Endothelial cell of umbilical vein (primary cell): Measurements from ENCODE around the gene ARL2BP. TPM values are rescaled to one million over a fixed set of nuclear protein-coding genes. Genes with fewer than 3 reads are reported as not detected.

Source experiments
- BruUV-seq: library from RNA; stranded (reverse); fragments of 400-500 nt; replicated peaks from 2 replicates; lab custom pipeline; 2021; lab: Mats Ljungman, UMichigan
- CTCF ChIA-PET: fragments of 300-600, 350-600 bp; sonication (Branson Sonifier 250); formaldehyde crosslinking; loops from one replicate; lab custom pipeline; 2021; ENCODE audit warnings: antibody characterized with exemption, inconsistent platforms; lab: Charles Lee
- POLR2A ChIA-PET: fragments of 300-600, 350-600 bp; sonication (Branson Sonifier 250); formaldehyde crosslinking; loops from one replicate; lab custom pipeline; 2021; ENCODE audit warnings: antibody characterized with exemption, inconsistent platforms; lab: Charles Lee
- DNase-seq: peaks from one replicate; pipeline ENCODE4 v3.0.0-alpha.2; 2011; ENCODE audit warnings: low read depth, low spot score
- FAIRE-seq: peaks from 2 replicates; lab custom pipeline; 2011; peaks lifted over from hg19 to GRCh38; lab: Jason Lieb, UNC
- H2AFZ ChIP-seq: 2 replicates; pipeline ENCODE4 v1.6.0; 2012; ENCODE audit warnings: low read depth, low read length, control low read depth, inconsistent platforms
- H3K27ac ChIP-seq: 2 replicates; pipeline ENCODE4 v1.5.1; 2011; ENCODE audit warnings: low read depth, mild to moderate bottlenecking, control low read depth, low read length, moderate library complexity; ENCODE audit not compliant: insufficient read depth
- H3K27me3 ChIP-seq, 2 experiments: 2 replicates each; pipeline versions ENCODE4 v1.6.0 to v1.6.1; 2011; ENCODE audit warnings: low read length in 2 of 2, mixed read lengths in 1 of 2; ENCODE audit not compliant: control insufficient read depth in 2 of 2, insufficient read depth in 2 of 2
- H3K36me3 ChIP-seq, 2 experiments: 2 replicates in 1 of 2; 3 replicates in 1 of 2; pipeline ENCODE4 v1.5.1; 2011; ENCODE audit warnings: low read length in 2 of 2, mild to moderate bottlenecking in 1 of 2, moderate library complexity in 1 of 2; ENCODE audit not compliant: control insufficient read depth in 2 of 2, insufficient read depth in 2 of 2; ENCODE audit errors: extremely low read depth in 1 of 2
- H3K4me1 ChIP-seq: 3 replicates; pipeline ENCODE4 v1.5.1; 2011; ENCODE audit warnings: mild to moderate bottlenecking, low read length; ENCODE audit not compliant: control insufficient read depth, insufficient read depth; ENCODE audit errors: extremely low read depth
- H3K4me2 ChIP-seq: 2 replicates; pipeline ENCODE4 v1.6.1; 2011; ENCODE audit warnings: low read length, control low read depth, mixed read lengths; ENCODE audit not compliant: insufficient read depth
- H3K4me3 ChIP-seq, 3 experiments: fragments of 200-600 bp in 1 of 3; sonication (generic), shearing (Covaris generic) in 1 of 3; replicated peaks in 1 of 3; 2 replicates each; pipeline ENCODE4 v1.5.1; 2011 to 2016; ENCODE audit warnings: control low read depth in 3 of 3, low read length in 3 of 3, mild to moderate bottlenecking in 2 of 3, inconsistent platforms in 1 of 3, low read depth in 1 of 3, moderate library complexity in 1 of 3; ENCODE audit not compliant: insufficient read depth in 1 of 3
- H3K79me2 ChIP-seq: 2 replicates; pipeline ENCODE4 v1.6.0; 2012; ENCODE audit warnings: low read length, inconsistent platforms; ENCODE audit not compliant: control insufficient read depth, insufficient read depth
- H3K9ac ChIP-seq: replicated peaks from 2 replicates; pipeline ENCODE3; 2011; ENCODE audit warnings: low read length, control low read depth; ENCODE audit not compliant: insufficient read depth; ENCODE audit errors: extremely low read depth
- H3K9me1 ChIP-seq: replicated peaks from 3 replicates; pipeline ENCODE4 v1.6.0; 2011; ENCODE audit warnings: mild to moderate bottlenecking, low read length; ENCODE audit not compliant: control insufficient read depth, insufficient read depth; ENCODE audit errors: extremely low read depth
- H3K9me3 ChIP-seq: replicated peaks from 2 replicates; pipeline ENCODE4 v1.5.1; 2012; ENCODE audit warnings: low read length, inconsistent platforms; ENCODE audit not compliant: control insufficient read depth, insufficient read depth
- H4K20me1 ChIP-seq: replicated peaks from 2 replicates; pipeline ENCODE3; 2011; ENCODE audit warnings: mild to moderate bottlenecking, low read length; ENCODE audit not compliant: control insufficient read depth, insufficient read depth; ENCODE audit errors: extremely low read depth
- CTCF ChIP-seq, 2 donors: IDR thresholded peaks; 1 replicate in 1 of 2; 2 replicates in 1 of 2; pipeline ENCODE4 v1.5.1; 2011; ENCODE audit warnings: low read length in 2 of 2, mild to moderate bottlenecking in 2 of 2, moderate library complexity in 2 of 2, control low read depth in 1 of 2, inconsistent platforms in 1 of 2, low read depth in 1 of 2; ENCODE audit not compliant: insufficient read depth in 1 of 2; ENCODE audit errors: extremely low read depth in 1 of 2
- EZH2 ChIP-seq: IDR thresholded peaks from 2 replicates; pipeline ENCODE4 v1.6.1; 2012; ENCODE audit warnings: borderline replicate concordance, low read depth, mild to moderate bottlenecking, moderate library complexity, low read length, inconsistent platforms; ENCODE audit not compliant: severe bottlenecking
- FOS ChIP-seq: IDR thresholded peaks from 2 replicates; pipeline ENCODE4 v1.6.1; 2011; ENCODE audit warnings: mild to moderate bottlenecking, low read length, moderate library complexity, borderline replicate concordance; ENCODE audit not compliant: insufficient read depth
- GATA2 ChIP-seq: IDR thresholded peaks from 2 replicates; pipeline ENCODE4 v1.7.0; 2011; ENCODE audit warnings: low read depth, mild to moderate bottlenecking, moderate library complexity, mixed read lengths, low read length; ENCODE audit not compliant: insufficient read length, insufficient read depth
- JUN ChIP-seq: IDR thresholded peaks from 2 replicates; pipeline ENCODE4 v1.6.1; 2011; ENCODE audit warnings: borderline replicate concordance, low read depth; ENCODE audit not compliant: insufficient read length, insufficient read depth
- MAX ChIP-seq: IDR thresholded peaks from 2 replicates; pipeline ENCODE4 v1.6.1; 2011; ENCODE audit not compliant: insufficient read depth, insufficient read length
- MYC ChIP-seq: IDR thresholded peaks from one replicate; pipeline ENCODE4 v1.6.1; 2011; ENCODE audit warnings: mild to moderate bottlenecking, low read depth, low read length
- POLR2A ChIP-seq: IDR thresholded peaks from 2 replicates; pipeline ENCODE4 v1.6.1; 2012; ENCODE audit warnings: low read depth, mild to moderate bottlenecking, control low read depth, low read length
- POLR2AphosphoS5 ChIP-seq: IDR thresholded peaks from 2 replicates; pipeline ENCODE4 v1.6.1; 2012; ENCODE audit warnings: low read depth, mild to moderate bottlenecking, control low read depth, low read length, moderate library complexity; ENCODE audit not compliant: insufficient read depth
- dilution Hi-C: fragments of 300-500 bp; cut with MboI; formaldehyde crosslinking; loops from one replicate; pipeline ENCODE4 v1.15.0; 2019; ENCODE audit warnings: low sequenced_read_pairs; ENCODE audit not compliant: extremely low pct_ligation_motif_present
- intact Hi-C: fragments of 100-400 bp; cut with micrococcal nuclease; formaldehyde crosslinking; loops from one replicate; pipeline ENCODE4 v1.10.0; 2022
- polyA plus RNA-seq, 4 experiments: library from polyadenylated mRNA; depleted of rRNA in 3 of 4; stranded (reverse) in 3 of 4; unstranded in 1 of 4; fragments of >200 nt; gene quantifications; 2 replicates each; pipeline versions ENCODE4 v1.2.1 to v1.2.3, GENCODE V29; 2011 to 2012; ENCODE audit warnings: missing spikeins in 1 of 4
- total RNA-seq: library from RNA; stranded (reverse); gene quantifications from 2 replicates; pipeline ENCODE4 v1.2.3, GENCODE V29; 2021

ARL2BP gene
- total and polyA plus RNA-seq, 2 donors (not counting 3 experiments of a cell fraction or from before 2014, with no cell fraction given) = 80.4 to 111 TPM

GRCh38 chr16:57258226-57258909 is 13.3 kb downstream of the ARL2BP start:
- no peaks in the 10 kb centered on the region for H3K9me3 ChIP-seq
- TF ChIP-seq FOS (no peak), MYC (no peak), POLR2AphosphoS5 (no peak), JUN (no peak), POLR2A (no peak), CTCF (IDR thresholded peaks at IDR 0.05; ENCODE audit: extremely low read depth in 1 of 2, insufficient read depth in 1 of 2, low read depth in 1 of 2, low read length in 2 of 2) (no peak), EZH2 (no peak), MAX (no peak), GATA2 (no peak)
- H3K9me1 ChIP-seq = no peaks in the 10 kb centered on the region
- no peak for DNase-seq
- H3K4me2 ChIP-seq = no peak overlapping the region
- no peak overlapping the region for H2AFZ ChIP-seq
- no peaks in the 10 kb centered on the region for H3K79me2 ChIP-seq
- no TSS peak for BruUV-seq
- no peaks in the 10 kb centered on the region for H3K27me3 ChIP-seq
- H4K20me1 ChIP-seq = no peaks in the 10 kb centered on the region
- peaks cover 24% of the 10 kb centered on the region for H3K4me1 ChIP-seq
- POLR2A ChIA-PET = no interaction called here
- no peak for FAIRE-seq
- H3K9ac ChIP-seq = no peak overlapping the region
- dilution Hi-C loops (no loop called here), intact Hi-C loops (no loop called here)
- CTCF ChIA-PET = interaction anchor here (2.6 kb wide), 1 partner anchor 12 kb away, joined by 18 read pairs; the partner anchor contains the start of gene ARL2BP
- H3K27ac ChIP-seq = no peak overlapping the region
- H3K4me3 ChIP-seq = no peak overlapping the region
- no peaks in the 10 kb centered on the region for H3K36me3 ChIP-seq
